ENCODE measurements around the gene CORO2B. TPM values are rescaled to one million over a fixed set of nuclear protein-coding genes. Genes with fewer than 3 reads are reported as not detected.
A peak's percentile ranks its signal among the peaks of the same experiment; 100 is the strongest.

The CORO2B gene
- total and polyA plus RNA-seq, 9 donors: 7.5 to 61.0 (median 18.0) TPM

GRCh38 chr15:68775236-68775577 lies 196.4 kb downstream of the CORO2B start:
- 33 to 59% (median 40%) methylated on average over 3 of the region's 3 CpGs for WGBS, 3 donors
- Histone ChIP-seq H3K4me3 (no peak overlapping the region), H3K27me3 (no peaks in the 10 kb centered on the region), H3K27ac (peak overlapping the region in 1 of 2 donors; percentile 57), H3K9me3 (no peaks in the 10 kb centered on the region), H3K4me1 (ENCODE audit: insufficient read depth) (peaks cover 13% of the 10 kb centered on the region), H3K36me3 (no peaks in the 10 kb centered on the region)
- no peak for DNase-seq
- intact Hi-C loops (cut with DNase I): no loop called here
- TF ChIP-seq CTCF (IDR thresholded peaks at IDR 0.05): no peak
- TF ChIP-seq EP300 (IDR thresholded peaks at IDR 0.05): no peak
- no peak for TF ChIP-seq POLR2A (IDR thresholded peaks at IDR 0.05)

DNA sequence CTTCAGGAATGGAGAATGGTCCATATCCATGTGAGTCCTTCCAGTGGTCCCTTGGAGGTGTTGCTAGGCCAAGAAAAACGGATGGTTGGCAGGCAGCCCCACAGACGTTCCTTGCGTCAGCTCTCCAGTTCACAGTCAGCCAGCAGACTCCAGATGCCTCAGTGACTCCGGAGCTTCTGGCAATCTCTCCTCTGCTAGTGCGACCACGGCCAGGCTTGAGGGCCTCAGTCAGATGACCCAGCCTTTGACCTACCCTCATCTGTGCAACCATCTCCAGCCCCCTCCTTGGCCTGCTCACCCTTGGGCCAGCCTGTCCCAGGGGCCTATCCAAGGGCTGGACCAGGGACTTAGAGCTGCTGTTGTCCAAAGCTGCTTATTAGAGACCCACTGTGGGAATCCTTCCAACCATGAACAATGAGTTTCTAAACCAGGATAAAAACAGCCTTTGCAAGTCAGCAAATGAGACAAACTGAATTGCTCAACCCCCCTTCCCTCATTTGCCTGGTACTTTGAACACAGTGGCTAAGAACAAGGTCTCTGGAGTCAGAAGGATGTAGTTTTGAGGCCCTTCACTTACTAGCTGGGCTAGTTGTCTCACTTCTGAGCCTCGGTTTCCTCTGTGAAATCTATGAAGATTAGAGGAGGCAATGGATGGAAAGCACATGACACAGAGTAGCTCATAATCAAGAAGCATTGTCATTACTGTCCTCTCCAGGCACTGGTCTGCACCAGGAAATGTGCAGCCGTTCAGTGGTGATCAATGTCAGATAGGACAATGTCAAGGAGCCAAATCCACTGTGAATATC lies 197.1 kb downstream of the CORO2B start:
- Histone ChIP-seq H3K4me3 (no peak overlapping the region), H3K9me3 (no peaks in the 10 kb centered on the region), H3K36me3 (no peaks in the 10 kb centered on the region), H3K4me1 (ENCODE audit: insufficient read depth) (peaks cover 13% of the 10 kb centered on the region), H3K27ac (peak overlapping the region in 1 of 2 donors; percentile 57), H3K27me3 (no peaks in the 10 kb centered on the region)
- WGBS, 3 donors: 21 to 30% (median 22%) methylated on average over 8 of the region's 8 CpGs
- DNase-seq: peak; percentile 55 to 93 (median 87)
- no peak for TF ChIP-seq EP300 (IDR thresholded peaks at IDR 0.05)
- no peak for TF ChIP-seq POLR2A (IDR thresholded peaks at IDR 0.05)
- TF ChIP-seq CTCF (IDR thresholded peaks at IDR 0.05): no peak
- intact Hi-C loops (cut with DNase I): loop anchor here in 1 of 4 donors (2.0 kb wide), 1 partner anchor 43 kb away; no protein-coding TSS in a partner anchor

DNA sequence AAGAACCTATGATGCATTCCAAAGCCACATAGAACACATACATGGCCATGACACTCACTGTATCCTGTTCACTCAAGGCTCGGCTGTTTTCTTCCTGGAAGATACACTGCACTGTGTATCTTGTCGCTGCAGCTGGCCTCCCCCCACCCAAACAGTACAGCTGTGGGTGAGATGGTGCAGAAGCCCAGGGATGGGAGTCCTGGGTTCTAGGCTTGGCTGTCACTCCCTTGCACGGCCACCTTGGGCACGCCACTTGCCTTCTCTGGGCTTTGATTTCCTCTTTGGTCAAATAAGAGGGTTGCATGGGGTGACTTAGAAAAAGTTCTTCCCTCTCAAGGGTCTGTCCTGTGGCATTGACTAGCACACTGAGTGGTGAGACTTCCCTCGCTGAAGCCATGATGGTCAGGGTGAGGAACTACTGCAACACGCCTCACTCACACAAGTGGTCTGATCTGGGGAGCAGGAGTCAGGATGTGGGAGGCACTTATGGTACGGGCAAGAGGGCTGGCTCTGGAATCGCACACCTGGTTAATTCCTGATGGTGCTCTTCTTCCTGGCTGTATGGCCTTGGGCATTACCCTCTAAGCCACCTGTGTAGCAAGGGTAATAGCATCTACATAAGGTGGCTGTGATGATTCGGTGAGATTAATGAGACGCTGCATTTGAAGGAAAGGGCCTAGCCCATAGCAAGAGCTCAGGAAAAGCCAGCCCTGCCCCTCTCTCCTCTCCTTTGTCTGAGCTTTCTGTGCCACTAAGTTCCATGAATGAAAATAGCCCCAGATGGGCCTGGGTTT lies 197.9 kb downstream of the CORO2B start:
- Histone ChIP-seq H3K27me3 (no peaks in the 10 kb centered on the region), H3K36me3 (no peaks in the 10 kb centered on the region), H3K4me1 (ENCODE audit: insufficient read depth) (peaks cover 13% of the 10 kb centered on the region), H3K4me3 (no peak overlapping the region), H3K27ac (peak overlapping the region in 1 of 2 donors; percentile 57), H3K9me3 (no peaks in the 10 kb centered on the region)
- 80 to 84% (median 81%) methylated on average over 10 of the region's 10 CpGs for WGBS, 3 donors
- intact Hi-C loops (cut with DNase I): loop anchor here in 1 of 4 donors (2.0 kb wide), 1 partner anchor 42 kb away; no protein-coding TSS in a partner anchor
- no peak for TF ChIP-seq POLR2A (IDR thresholded peaks at IDR 0.05)
- TF ChIP-seq EP300 (IDR thresholded peaks at IDR 0.05): no peak
- TF ChIP-seq CTCF (IDR thresholded peaks at IDR 0.05): no peak
- DNase-seq: no peak

Other genes starting within 250 kb of the CORO2B start
- gene ITGA11, start 146.8 kb upstream of the CORO2B start, total RNA-seq: 10 to 100 TPM in 2 of 7 donors, 1 to 10 TPM in 5; 1.2 to 25.2 (median 4.4) TPM
- gene ITGA11, start 146.8 kb upstream of the CORO2B start, polyA plus RNA-seq: 10 to 100 TPM in 1 of 2 donors, 1 to 10 TPM in 1; 2.2 to 34.5 TPM
- 100 to 1,000 TPM in 1 of 7 donors, 10 to 100 TPM in 6; 29.4 to 119 (median 86.3) TPM for gene ANP32A, start 241.9 kb downstream of the CORO2B start, total RNA-seq
- gene ANP32A, start 241.9 kb downstream of the CORO2B start, polyA plus RNA-seq: 100 to 1,000 TPM in 1 of 2 donors, 10 to 100 TPM in 1; 42.8 to 158 TPM

All from ovary (tissue), 9 donors.